SJCRH30 (cell line): ENCODE data around the gene WFDC10A. TPM values are rescaled to one million over a fixed set of nuclear protein-coding genes. Genes with fewer than 3 reads are reported as not detected.

Experiments
- total RNA-seq: library from RNA; depleted of rRNA; stranded (reverse); fragments of >200 nt; shearing (Covaris generic); gene quantifications from 2 replicates; pipeline ENCODE4 v1.2.3, GENCODE V29; 2014; rRNA removed

WFDC10A gene
- total RNA-seq, 1 experiment from 2014 or later: not detected

Other genes with a start within 250 kb of the WFDC10A start
- gene DBNDD2, start 221.4 kb upstream of the WFDC10A start, total RNA-seq: 5.2 and 8.1 TPM in 2 replicates
- gene PIGT, start 213.6 kb upstream of the WFDC10A start, total RNA-seq: 106 and 110 TPM in 2 replicates
- gene WFDC2, start 160.0 kb upstream of the WFDC10A start, total RNA-seq: 5.0 and 6.6 TPM in 2 replicates
- not detected in 2 replicates for gene SPINT3, start 114.1 kb upstream of the WFDC10A start, total RNA-seq
- not detected in 2 replicates for gene WFDC6, start 90.3 kb upstream of the WFDC10A start, total RNA-seq
- gene EPPIN, start 82.3 kb upstream of the WFDC10A start, total RNA-seq: not detected in 2 replicates
- not detected in 2 replicates for gene WFDC8, start 50.5 kb upstream of the WFDC10A start, total RNA-seq
- gene WFDC9, start 1.5 kb downstream of the WFDC10A start, total RNA-seq: not detected in 2 replicates
- not detected in 2 replicates for gene WFDC11, start 40.5 kb downstream of the WFDC10A start, total RNA-seq
- not detected in 2 replicates for gene WFDC13, start 72.3 kb downstream of the WFDC10A start, total RNA-seq
- gene WFDC10B, start 75.3 kb downstream of the WFDC10A start, total RNA-seq: not detected in 2 replicates
- not detected in 2 replicates for gene SPINT4, start 92.6 kb downstream of the WFDC10A start, total RNA-seq
- 0.12 and 0.73 TPM in 2 replicates for gene WFDC3, start 162.1 kb downstream of the WFDC10A start, total RNA-seq
- gene DNTTIP1, start 162.2 kb downstream of the WFDC10A start, total RNA-seq: 54.8 and 59.1 TPM in 2 replicates
- gene UBE2C, start 182.9 kb downstream of the WFDC10A start, total RNA-seq: 612 and 615 TPM in 2 replicates
- gene TNNC2, start 197.6 kb downstream of the WFDC10A start, total RNA-seq: 0.73 and 0.75 TPM in 2 replicates
- 17.1 and 18.3 TPM in 2 replicates for gene SNX21, start 204.1 kb downstream of the WFDC10A start, total RNA-seq
- 31.0 and 41.0 TPM in 2 replicates for gene ACOT8, start 227.7 kb downstream of the WFDC10A start, total RNA-seq
- gene ZSWIM3, start 227.9 kb downstream of the WFDC10A start, total RNA-seq: 6.2 TPM in 2 replicates